Occipital lobe (tissue), 2 donors: ENCODE measurements around the gene DLG2. TPM values are rescaled to one million over a fixed set of nuclear protein-coding genes. Genes with fewer than 3 reads are reported as not detected.

Experiments used
- DNase-seq: peaks from one replicate; lab custom pipeline; 2025; lab: John Stamatoyannopoulos, UW
- total RNA-seq: library from RNA; depleted of rRNA; stranded (reverse); fragments of >200 nt; gene quantifications from one replicate; pipeline ENCODE4 v1.2.3, GENCODE V29; 2014

Gene DLG2
- total RNA-seq, 1 donor from 2014 or later = 353 TPM

DNA sequence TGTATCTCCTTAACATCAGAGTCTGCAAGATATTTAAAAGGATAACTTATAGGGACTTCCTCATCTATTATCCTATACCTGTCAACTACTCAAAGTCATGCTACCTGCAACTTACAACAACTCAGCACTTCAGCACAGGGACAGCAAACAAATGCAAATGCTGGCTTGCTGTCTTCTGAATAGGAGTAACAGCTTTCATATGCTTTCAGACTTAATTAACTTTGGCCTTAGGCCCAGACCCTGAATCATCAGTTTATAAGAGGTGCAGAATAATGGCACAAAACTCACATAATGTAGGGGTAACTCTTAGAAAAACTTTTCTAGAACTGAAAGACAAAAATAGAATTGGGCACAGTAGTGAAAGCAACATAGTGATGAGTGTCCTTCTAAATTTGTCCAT lies 953.4 kb downstream of the DLG2 start:
- DNase-seq = no peak

DNA sequence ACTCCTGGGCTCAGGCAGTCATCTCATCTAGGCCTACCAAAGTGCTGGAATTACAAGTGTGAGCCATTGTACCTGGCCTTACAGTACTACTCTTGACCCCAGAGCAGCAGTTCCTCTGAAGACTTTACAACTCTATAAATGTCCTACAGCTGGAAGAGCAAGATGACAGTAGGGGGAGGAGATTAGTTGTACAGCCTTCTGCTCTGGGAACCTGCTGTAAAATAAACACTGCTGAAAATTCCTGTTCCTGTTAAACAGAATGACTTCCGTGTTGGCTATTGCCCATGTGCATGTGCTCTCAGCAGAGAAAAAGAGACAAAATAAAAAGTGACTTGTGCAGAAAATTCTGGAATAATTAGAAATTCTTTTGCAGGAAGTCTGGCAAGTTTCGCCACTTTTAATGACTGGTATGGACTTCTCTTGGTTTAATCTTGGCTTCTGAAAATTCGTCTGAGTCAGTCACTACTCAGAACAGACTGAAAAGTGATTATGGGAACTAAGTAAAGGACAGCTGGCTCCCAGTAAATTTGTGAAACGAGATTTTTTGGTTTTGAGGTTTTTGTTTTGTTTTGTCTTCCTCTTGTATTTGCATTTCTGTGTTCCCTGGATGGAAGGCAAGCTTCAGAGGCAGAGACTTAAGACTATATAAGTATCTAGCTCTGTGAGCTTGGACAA lies 955.7 kb downstream of the DLG2 start:
- no peak for DNase-seq

DNA sequence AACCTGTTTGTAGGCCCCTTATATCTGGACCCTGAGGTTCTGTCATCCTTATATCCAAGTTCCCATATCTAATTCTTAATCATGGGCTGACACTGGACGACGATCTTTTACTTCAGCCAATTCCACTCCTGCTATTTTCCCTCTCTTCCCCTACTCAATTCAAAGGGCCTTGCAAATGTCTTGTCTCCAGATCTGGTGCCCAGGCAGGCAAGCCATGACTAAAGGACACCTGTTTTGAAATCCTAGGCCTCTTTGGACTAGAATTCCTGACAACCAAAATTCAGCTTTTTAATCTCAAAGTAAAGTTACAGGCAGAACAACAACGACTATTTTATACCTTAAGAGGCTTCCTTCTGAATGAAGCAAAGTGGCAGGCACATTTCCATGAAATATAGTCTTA lies 963.4 kb downstream of the DLG2 start:
- DNase-seq = no peak

DNA sequence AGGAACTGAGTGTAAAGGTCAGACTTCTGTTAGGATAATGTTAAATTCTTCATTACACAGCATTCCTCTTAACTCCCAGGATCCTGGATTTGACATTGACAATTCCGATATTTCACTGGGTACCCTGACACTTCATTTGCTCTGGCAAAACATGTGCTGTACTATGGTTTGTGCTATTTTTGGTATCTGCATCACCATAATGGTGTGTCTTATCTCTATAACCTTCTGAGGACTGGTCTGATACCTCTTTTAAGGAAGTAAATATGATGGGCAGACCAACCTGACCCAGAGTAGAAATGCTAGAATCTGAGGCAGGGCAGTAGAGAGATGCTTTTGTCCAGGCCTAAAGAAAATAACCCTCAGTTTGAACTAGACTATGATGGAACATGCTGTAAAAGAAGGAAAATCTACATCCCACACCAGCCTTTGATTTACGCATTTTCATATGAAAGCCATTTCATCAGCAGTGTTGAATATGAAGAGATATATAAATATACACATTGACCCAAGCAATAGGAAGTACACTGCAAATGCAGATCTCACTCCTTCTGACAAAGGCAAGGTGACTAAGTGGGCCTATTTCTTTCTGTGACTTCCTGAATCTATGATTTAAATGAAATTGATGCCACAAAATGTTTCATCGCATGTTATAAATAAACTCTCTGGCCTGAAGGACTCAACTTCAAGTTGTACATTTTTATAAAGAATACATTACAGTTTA lies 966.7 kb downstream of the DLG2 start:
- DNase-seq = no peak

DNA sequence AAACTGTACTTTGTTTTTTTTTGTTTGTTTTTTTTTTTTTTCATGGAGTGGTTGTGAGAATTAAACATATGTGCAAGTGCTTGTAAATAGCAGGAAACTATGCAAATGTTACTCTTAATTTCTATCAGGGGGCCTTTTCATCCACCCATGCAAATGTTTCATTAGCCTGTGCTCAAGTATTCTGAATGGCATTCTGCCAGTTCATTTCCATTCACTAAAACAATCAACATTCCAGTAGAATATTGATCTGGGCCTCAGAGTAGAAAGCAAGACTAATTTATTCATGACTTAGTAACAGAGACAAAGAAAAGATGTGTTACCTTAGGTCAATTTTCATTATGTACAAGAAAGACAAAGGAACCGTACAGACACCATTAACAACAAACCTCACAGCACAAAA lies 971.4 kb downstream of the DLG2 start:
- DNase-seq = no peak

DNA sequence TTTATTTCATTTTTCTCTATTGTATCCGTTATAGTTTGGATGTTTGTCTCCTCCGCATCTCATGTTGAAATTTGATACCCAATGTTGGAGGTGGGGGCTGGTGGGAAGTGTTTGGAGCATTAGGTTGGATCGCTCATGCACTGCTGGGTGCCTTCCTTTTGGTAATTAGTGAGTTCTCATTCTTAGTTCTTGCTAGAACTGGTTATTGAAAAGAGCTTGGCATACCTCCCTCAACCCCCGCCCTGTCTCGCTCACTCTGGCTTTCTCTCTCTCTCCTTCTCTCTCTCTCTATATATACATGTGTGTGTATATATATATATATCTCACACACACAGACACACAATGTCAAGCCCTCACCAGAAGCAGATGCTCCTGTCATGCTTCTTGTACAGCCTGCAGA lies 978.7 kb downstream of the DLG2 start:
- no peak for DNase-seq

DNA sequence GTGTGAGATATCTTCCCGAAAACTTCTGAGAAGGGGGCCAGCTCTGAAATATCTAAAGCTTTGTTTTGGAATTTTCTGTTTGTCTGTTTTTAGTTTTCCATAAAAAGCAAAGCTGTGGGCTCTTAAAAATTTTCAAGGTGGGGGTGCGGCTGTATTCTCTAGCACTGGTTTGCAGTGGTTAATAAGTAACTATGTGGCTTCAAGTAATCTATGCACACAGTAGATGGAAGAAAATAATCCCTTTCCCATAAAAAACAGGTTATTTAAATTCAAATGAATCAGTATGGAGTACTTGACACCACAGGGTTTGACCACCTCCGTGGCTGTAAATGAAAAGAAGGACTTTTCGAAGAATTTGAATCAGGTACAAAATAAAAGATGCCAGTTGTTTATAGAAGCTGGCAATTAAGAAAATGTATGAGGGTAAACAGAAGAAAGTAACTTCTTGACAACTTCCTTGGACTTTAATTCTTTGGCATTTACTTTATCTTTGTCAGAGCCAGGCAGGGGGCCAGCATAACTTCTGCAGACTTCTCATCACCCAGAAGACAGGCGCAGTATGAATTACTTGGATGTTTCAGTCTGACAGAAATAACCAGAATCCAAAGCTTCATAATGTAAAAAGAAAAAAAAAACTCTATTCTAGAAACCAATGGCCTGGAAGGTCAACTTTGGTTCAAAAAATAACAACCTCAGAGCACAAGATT lies 981.0 kb downstream of the DLG2 start:
- DNase-seq = no peak

DNA sequence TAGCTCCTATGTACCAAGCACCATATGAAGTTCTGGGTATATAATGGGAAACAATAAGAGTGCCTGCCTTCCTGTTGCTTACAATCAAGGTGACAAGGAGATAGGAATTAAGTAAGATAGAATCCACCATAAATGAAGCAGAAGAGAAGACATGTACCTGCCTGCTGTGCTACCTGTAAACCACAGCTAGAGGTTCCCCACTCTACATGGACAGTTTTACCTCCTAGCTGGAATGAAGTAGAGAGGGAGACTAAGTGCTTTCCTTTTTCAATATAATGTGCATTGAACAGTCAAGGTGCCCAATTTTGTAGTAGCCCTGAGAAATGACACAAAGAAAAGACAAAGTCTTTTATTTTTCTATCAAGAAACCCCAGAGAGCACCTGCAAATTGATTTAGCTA lies 984.6 kb downstream of the DLG2 start:
- no peak for DNase-seq

DNA sequence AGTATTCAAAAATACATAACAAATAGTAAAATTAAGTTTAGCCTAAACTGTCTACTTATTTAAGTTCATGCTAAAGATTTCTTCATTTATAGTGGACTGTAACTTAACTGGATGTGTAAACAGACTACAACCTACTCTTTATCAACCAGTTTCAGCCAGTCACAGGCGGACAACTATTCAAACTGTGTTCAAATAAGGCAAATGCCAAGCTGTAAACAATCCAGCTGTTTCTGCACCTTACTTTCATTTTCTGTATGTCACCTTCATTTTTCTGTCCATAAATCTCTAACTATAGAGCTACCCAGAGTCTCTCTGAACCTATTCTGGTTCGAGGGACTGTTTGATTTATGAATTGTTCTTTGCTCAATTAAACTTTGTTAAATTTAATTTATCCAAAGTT lies 992.8 kb downstream of the DLG2 start:
- DNase-seq = no peak

DNA sequence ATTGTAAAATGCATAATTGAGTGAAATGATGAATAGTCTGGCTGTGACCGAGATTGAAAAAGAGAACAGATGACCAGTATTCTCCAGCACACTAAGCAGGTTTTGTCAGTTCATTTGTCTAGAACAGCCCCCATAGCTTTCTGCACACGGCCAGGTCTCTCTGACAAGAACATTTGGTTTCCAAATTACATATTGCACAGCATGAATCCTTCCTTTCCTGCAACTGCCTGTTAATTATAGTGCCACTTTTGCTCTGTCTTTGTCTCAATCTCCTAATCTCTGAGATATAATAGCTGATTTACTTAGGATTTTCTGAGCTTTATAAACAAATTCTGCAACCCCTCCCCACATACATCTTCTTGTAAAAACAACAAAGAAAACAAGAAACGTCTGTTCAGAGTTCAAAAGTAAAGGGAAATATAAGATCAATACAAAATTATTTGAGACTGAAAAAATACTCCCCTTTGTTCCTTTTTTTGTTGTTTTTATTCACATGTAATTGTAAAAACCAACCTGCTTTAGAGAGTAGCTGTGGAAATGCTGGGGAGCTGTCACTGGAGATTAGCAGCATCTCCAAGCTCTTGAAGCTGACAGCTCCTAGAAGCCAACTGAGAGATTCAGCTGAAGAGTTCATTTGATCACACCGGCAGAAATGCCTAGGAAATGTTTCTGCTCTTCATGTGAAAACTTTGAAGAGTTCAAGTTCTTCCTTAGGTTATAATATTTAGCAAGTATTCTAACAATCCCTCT lies 998.1 kb downstream of the DLG2 start:
- no peak for DNase-seq

DNA sequence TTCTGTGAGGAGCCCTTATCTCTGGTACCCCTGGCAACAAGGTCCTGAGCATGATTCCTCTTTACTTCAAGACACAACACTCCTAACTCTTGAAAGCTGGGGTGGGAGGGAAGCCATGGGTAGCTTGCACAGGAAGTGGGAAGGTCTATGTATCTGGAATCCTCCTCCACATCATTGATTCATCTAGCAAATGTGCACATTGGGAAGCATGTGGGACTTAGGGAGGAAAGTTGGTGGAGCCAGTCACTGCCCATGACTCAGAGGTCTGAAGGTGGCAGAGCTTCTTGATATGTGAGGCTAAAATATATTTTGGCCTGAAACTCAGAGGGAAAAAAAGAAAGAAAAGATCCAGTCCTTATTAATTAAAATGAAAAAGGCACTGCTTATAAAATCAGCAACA lies 1000.9 kb downstream of the DLG2 start:
- DNase-seq = no peak

DNA sequence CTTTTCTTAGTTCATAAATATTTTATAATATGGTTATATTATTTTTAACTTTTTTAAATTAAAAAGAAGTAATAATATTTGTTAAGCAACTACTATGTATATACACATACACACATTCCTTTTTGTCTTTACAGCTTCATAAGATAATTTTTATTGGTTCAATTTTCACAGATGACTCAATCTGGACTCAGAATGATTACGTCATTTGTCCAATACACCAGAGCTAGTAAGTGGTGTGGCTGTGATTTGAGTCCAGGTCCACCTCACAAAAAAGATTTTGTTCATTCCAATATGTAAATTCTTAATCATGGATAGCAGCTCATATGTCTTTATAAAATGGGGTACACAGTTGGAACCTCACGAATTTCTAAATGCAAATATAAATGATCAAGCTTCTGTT lies 1014.5 kb downstream of the DLG2 start:
- DNase-seq = no peak

DNA sequence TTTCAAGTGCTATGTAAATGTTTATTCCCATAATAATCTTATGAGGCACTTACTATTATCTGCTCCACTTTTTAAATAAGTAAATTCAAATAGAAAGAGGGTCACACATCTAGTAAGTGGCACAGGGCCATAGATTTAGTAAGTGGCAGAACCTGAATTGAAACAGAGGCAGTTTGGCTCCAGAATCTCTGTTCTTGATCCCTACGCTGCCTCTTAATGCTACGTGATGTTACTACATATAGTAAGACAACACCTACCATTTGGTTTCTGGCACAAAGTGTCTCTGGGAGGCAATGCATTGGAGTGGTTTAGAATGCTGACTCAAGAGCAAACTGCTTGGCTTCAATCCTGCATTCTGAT lies 1018.3 kb downstream of the DLG2 start:
- DNase-seq = no peak

DNA sequence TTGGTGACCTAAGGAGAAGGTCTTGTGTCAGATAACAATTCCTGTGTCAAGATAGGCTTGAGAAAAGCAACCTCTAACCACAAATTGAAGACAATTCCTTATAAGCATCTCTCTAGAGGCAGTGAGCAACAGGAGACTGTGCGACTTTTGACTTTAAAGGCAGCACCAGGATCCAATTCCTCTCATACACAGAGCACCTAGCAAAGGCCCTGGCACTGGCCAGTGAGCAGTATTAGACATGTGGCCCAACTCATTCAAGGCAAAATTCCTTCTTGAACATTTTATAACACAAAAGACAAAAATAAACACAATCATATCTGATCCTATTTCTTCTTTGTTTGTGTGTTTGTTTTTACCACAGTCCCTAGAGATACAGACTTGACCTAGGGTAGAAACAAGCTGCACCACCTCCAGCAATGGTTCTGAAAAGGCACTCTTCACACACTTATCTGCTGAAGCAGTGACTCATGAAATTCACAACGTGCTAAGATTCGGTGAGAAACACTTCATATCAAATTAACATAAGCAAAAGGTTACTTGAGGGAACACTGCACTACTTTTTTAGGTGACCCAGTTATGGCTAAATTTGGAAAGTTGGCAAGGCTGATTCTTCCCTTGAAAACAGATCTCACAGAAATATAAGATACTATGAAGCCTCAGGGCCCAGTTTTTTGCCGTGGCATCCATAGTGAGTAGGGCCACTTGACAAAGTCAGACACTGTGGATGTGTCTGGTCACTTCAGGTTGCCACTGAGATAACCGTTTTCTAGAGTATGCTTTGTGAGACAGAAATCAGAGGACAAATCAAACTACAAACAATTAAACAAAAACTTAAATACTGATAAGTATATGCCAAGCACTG lies 1018.9 kb downstream of the DLG2 start:
- no peak for DNase-seq

DNA sequence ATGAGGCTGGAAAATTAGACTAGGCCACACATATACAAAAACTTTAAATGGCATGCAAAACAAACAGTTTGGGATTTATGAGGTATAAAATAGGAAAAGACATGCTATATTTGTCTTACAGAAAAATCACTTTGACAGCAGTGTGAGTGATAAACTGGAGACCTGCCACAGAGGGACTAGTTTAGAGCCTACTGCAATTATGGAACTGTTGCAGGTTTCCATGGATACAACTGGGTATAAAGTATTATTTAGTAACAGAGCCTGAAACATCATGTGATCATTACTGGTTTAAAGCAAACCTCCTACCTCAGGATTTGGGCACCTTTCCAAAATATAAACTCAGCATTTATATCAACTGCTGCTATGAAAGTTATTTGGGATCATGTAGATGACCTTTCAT lies 1032.5 kb downstream of the DLG2 start:
- no peak for DNase-seq

DNA sequence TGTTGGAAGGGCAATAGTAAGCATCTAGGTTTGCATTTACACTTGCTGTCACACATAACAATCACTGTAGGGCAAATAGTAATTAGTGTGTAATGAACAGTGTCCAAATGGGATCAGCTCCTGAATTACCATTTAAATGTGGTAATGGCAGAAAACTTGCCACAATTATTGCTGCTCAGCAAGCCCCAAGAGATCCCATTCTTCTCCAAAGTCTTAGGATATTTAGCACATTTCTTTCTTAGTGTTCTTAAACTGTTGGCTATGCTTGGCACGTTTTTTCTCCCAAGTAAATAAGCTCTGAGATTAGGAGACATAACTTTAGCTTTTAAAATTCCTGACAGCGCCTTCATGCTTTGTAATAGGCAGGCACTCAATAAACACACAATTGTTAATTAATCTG lies 1037.0 kb downstream of the DLG2 start:
- no peak for DNase-seq

DNA sequence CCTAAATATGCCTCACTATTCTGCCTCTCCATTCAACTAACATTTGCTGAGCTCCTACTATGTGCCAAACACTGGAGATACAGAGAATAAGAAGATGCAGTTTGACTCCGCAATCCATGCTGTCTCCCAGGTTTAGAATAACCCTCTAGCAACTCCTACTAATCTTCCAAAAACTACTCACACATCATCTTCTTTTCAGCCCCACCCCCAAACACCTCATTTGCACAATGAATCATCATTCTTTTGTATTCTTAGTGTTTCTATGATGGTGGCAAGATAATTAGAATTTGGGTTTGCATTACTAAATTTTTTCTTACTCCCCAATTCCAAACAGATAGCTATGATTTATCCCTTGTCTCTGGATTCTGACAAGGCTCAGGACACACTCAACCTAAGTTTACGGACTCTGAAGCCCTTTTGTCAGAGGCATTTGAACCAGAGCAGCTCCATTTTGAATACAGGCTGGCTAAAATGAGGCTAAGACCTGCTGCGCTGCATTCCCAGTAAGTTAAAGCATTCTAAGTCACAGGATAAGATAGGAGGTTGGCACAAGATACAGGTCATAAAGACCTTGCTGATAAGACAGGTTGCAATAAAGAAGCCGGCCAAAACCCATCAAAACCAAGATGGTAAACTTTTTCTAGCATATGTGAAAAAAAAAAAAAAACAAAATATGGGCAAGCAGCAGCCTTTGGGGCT lies 1038.9 kb downstream of the DLG2 start:
- no peak for DNase-seq

DNA sequence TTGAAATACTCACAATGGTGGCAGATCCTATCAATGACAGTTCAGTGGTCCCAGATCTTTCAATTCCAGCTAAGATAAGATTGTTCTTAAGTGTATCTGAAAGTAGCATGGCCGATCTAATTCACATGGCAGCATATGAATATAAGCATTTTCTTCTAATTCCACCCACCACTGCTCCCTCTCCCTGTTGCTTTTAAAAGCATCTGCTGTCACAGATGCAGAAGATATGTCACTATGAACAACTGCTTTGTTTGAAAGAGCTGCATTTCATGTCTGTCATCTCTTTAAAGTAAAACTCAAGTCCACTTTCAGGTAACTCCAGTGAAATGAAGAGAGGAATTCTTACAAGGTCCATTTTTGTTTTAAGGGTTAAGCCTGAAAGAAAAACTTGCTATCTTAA lies 1044.0 kb downstream of the DLG2 start:
- DNase-seq = no peak

DNA sequence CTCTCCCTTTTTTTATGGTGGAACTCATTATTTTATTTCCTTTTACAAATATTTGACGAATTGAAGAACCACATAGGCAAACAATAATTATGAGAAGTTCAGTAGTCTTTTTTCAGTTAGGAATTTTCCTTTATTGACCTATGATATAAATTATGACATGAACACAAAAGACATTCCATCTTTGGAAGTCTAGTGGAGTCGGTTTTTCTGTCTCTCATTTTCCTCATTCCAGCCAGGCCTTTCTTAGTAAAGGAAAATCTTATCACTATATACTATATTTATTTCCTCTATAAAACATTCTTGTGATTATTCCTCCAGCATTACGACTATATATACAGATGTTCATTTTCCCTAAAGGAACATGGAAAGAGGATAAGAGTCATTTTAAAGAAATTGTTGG lies 1046.1 kb downstream of the DLG2 start:
- DNase-seq = no peak

DNA sequence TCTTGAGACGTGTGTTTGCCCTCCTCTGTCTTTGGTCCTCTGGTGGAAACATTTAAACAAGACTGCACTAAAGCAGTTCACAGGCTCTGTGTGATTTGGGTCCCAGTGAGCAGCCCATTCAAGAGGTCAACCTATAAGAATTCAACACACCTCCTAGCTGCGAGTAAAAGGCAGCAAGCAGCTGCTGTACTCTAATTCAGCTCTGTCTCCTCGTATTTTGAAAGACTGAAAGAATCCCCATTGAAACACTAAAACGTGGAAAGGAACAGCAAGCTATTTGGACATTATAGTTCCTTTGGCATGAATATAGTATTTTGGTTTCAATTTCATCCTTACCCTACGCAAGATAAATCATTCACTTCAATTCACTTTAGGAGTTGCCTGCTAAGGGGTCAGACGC lies 1046.7 kb downstream of the DLG2 start:
- no peak for DNase-seq

DNA sequence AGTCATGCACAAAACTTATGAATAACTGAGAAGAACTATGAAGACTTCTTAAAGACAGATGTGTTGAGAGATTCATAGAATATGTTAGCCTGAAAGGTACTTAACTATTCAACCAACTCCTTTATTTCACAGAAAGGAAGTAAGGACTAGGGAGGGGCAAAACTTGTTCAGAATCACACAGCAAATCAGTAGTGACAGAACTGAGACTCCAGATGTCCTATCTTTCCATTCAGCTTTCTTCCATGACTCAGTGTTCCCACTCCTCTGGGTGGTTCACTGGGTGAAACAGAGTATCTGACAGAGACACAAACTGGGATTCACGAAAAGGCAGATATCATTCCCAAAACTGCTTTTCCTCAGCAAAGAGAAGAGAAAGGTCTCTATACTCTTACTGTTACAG lies 1053.3 kb downstream of the DLG2 start:
- DNase-seq = no peak
